PC-9 (cell line): ENCODE measurements around the gene HAAO. TPM values are rescaled to one million over a fixed set of nuclear protein-coding genes. Genes with fewer than 3 reads are reported as not detected.

Experiments used
- BruUV-seq: library from RNA; stranded (reverse); fragments of 400-500 nt; replicated peaks from 2 replicates; lab custom pipeline; 2021; lab: Mats Ljungman, UMichigan
- CTCF ChIA-PET: fragments of 300-600 bp; sonication (Branson Sonifier 250); formaldehyde crosslinking; loops from one replicate; lab custom pipeline; 2022; ENCODE audit warnings: antibody characterized with exemption; lab: Charles Lee
- POLR2A ChIA-PET: fragments of 300-600 bp; sonication (Branson Sonifier 250); formaldehyde crosslinking; loops from one replicate; lab custom pipeline; 2022; ENCODE audit warnings: antibody characterized with exemption; ENCODE audit not compliant: unreplicated experiment; lab: Charles Lee
- DNase-seq, 2 experiments: peaks; one replicate each; pipeline versions ENCODE4 v3.0.0 to v3.0.0-alpha.2; 2015 to 2022; ENCODE audit warnings: mixed read lengths in 1 of 2
- H2AFZ ChIP-seq: fragments of 200-600 bp; sonication (generic); 2 replicates; pipeline ENCODE4 v1.8.1; 2017; ENCODE audit warnings: antibody characterized with exemption
- H3F3A ChIP-seq: fragments of 200-600 bp; sonication (generic); 2 replicates; pipeline ENCODE4 v1.8.1; 2017; ENCODE audit warnings: antibody characterized with exemption, mild to moderate bottlenecking, low read depth; ENCODE audit not compliant: insufficient read depth
- H3K27ac ChIP-seq: fragments of 200-600 bp; sonication (generic); 2 replicates; pipeline ENCODE4 v1.6.1; 2016; ENCODE audit warnings: mixed run types
- H3K27me3 ChIP-seq: fragments of 200-600 bp; sonication (generic); 2 replicates; pipeline ENCODE4 v1.6.1; 2016; ENCODE audit warnings: low read depth, mixed run types; ENCODE audit not compliant: insufficient read depth
- H3K36me3 ChIP-seq: fragments of 200-600 bp; sonication (generic); 2 replicates; pipeline ENCODE4 v1.6.1; 2016; ENCODE audit warnings: low read depth, mixed run types
- H3K4me1 ChIP-seq: fragments of 200-600 bp; sonication (generic); replicated peaks from 2 replicates; pipeline ENCODE4 v1.6.1; 2016; ENCODE audit warnings: mixed run types; ENCODE audit not compliant: insufficient read depth
- H3K4me2 ChIP-seq: fragments of 200-600 bp; sonication (generic); 2 replicates; pipeline ENCODE4 v1.6.1; 2017; ENCODE audit warnings: mixed run types
- H3K4me3 ChIP-seq: fragments of 200-600 bp; sonication (generic); 2 replicates; pipeline ENCODE4 v1.6.1; 2016; ENCODE audit warnings: mixed run types
- H3K79me2 ChIP-seq: fragments of 200-600 bp; sonication (generic); 2 replicates; pipeline ENCODE4 v1.6.1; 2017; ENCODE audit warnings: low read depth, mixed run types
- H3K9me2 ChIP-seq: fragments of 200-600 bp; sonication (generic); 2 replicates; pipeline ENCODE4 v1.8.1; 2017; ENCODE audit warnings: mild to moderate bottlenecking; ENCODE audit not compliant: insufficient read depth
- H3K9me3 ChIP-seq: fragments of 200-600 bp; sonication (generic); 2 replicates; pipeline ENCODE4 v1.8.1; 2016; ENCODE audit warnings: low read depth; ENCODE audit not compliant: insufficient read depth
- H4K20me1 ChIP-seq: fragments of 200-600 bp; sonication (generic); 2 replicates; pipeline ENCODE4 v1.8.1; 2017; ENCODE audit not compliant: insufficient read depth
- EZH2 ChIP-seq: fragments of 200-600 bp; sonication (generic); IDR thresholded peaks from 2 replicates; pipeline ENCODE4 v1.8.0; 2017; ENCODE audit warnings: antibody characterized with exemption, low read depth
- intact Hi-C: fragments of 100-400 bp; cut with micrococcal nuclease; formaldehyde crosslinking; loops from one replicate; pipeline ENCODE4 v1.10.0; 2022; ENCODE audit not compliant: unreplicated experiment
- total RNA-seq: library from RNA; stranded (reverse); gene quantifications from 2 replicates; pipeline ENCODE4 v1.2.3, GENCODE V29; 2021
- TF ChIP-seq, protein P1 (sequence below): fragments of 200-600 bp; sonication (generic); conservative IDR thresholded peaks from 2 replicates; pipeline ENCODE4 v1.6.1; 2017; ENCODE audit warnings: mixed run types, antibody characterized with exemption, mild to moderate bottlenecking, moderate library complexity

The HAAO gene
- total RNA-seq, 1 experiment from 2014 or later, result not detected

DNA sequence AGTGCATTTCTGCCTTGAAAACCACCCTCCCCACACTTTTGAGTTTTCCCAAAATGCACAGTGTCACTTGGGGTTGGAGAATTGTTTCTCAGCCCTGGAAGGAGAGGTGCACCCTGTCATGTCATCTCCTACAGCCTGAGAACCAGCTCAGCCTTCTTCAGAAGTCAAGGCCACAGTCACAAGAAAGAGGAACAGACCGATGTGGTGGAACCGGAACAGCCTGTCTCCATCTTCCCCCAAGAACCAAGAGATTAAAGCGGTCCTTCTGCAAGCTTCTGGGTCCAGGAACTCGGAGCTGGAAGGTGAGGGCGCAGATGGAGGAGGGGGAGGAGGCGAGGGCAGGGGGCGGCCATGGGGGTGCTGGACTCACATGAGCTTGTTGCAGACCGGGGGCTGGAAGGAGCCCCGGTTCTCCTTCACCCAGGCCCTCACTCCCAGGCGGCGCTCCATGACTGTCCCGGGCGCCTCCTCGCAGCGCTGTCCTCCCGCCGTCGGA lies 248 bp downstream of the HAAO start:
- Histone ChIP-seq H3K79me2 (no peaks in the 10 kb centered on the region), H3K4me3 (no peak overlapping the region), H3K4me1 (no peaks in the 10 kb centered on the region), H3K9me3 (no peaks in the 10 kb centered on the region), H3K27ac (no peak overlapping the region), H3K4me2 (no peak overlapping the region), H3K27me3 (no peaks in the 10 kb centered on the region), H3K36me3 (no peaks in the 10 kb centered on the region), H3K9me2 (no peaks in the 10 kb centered on the region), H3F3A (no peaks in the 10 kb centered on the region), H4K20me1 (no peaks in the 10 kb centered on the region), H2AFZ (no peak overlapping the region)
- no TSS peak for BruUV-seq
- POLR2A ChIA-PET, result no interaction called here
- DNase-seq, result no peak
- TF ChIP-seq, protein P1, sequence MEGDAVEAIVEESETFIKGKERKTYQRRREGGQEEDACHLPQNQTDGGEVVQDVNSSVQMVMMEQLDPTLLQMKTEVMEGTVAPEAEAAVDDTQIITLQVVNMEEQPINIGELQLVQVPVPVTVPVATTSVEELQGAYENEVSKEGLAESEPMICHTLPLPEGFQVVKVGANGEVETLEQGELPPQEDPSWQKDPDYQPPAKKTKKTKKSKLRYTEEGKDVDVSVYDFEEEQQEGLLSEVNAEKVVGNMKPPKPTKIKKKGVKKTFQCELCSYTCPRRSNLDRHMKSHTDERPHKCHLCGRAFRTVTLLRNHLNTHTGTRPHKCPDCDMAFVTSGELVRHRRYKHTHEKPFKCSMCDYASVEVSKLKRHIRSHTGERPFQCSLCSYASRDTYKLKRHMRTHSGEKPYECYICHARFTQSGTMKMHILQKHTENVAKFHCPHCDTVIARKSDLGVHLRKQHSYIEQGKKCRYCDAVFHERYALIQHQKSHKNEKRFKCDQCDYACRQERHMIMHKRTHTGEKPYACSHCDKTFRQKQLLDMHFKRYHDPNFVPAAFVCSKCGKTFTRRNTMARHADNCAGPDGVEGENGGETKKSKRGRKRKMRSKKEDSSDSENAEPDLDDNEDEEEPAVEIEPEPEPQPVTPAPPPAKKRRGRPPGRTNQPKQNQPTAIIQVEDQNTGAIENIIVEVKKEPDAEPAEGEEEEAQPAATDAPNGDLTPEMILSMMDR, result no peak
- no peak for TF ChIP-seq EZH2
- CTCF ChIA-PET, result no interaction called here
- intact Hi-C loops, result no loop called here

DNA sequence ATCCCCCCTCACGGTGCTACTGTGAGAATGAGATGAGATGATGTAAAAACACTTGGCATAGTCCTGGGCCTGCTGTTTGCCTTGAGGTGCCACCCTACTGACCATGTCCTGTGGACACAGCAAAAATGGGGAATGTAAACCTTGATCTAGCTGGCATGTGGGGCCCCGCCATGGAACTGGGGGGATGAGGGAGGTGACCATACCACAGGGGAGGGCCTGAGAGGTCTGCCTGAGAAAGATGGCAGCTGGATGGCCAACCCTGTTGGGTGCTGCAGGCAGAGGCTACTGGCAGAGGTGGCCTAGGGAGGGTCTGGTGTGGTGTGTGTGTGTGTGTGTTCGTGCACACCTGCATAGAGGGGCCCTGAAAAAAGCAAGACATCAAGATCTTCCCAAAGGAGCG lies 777 bp downstream of the HAAO start:
- no peak overlapping the region for H3K27ac ChIP-seq
- no peak overlapping the region for H3K4me2 ChIP-seq
- H2AFZ ChIP-seq, result no peak overlapping the region
- ChIA-PET POLR2A (no interaction called here), CTCF (no interaction called here)
- H3K79me2 ChIP-seq, result no peaks in the 10 kb centered on the region
- H3K27me3 ChIP-seq, result no peaks in the 10 kb centered on the region
- no peak for TF ChIP-seq EZH2
- TF ChIP-seq, protein P1, result no peak
- H4K20me1 ChIP-seq, result no peaks in the 10 kb centered on the region
- BruUV-seq, result no TSS peak
- intact Hi-C loops, result no loop called here
- H3K9me2 ChIP-seq, result no peaks in the 10 kb centered on the region
- H3K9me3 ChIP-seq, result no peaks in the 10 kb centered on the region
- H3K4me3 ChIP-seq, result no peak overlapping the region
- H3K36me3 ChIP-seq, result no peaks in the 10 kb centered on the region
- DNase-seq, result no peak
- H3F3A ChIP-seq, result no peaks in the 10 kb centered on the region
- no peaks in the 10 kb centered on the region for H3K4me1 ChIP-seq

DNA sequence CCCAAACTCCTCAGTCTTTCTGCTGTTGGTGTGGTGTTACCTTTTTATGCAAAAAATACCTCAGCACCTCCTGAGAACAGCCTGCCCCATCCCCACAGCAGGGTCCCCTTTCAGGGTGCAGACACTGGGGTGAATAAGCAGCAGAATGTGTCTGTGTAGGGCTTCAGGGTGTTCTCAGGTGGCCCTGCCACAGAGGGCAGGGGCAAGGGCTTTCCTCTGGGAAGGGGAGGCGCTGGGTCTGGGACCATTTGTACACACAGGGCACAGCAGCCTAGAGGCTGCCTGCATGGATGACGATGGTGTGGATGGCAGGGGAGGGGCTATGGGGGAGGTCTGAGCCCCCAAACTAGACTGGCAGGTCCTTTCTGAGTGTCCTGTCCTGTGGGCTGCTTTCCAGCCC lies 2.6 kb downstream of the HAAO start:
- ChIA-PET POLR2A (no interaction called here), CTCF (no interaction called here)
- TF ChIP-seq, protein P1, result no peak
- no peak for TF ChIP-seq EZH2
- Histone ChIP-seq H2AFZ (no peak overlapping the region), H3K36me3 (no peaks in the 10 kb centered on the region), H3K27ac (no peak overlapping the region), H3K4me2 (no peak overlapping the region), H3K4me1 (no peaks in the 10 kb centered on the region), H3K27me3 (no peaks in the 10 kb centered on the region), H3F3A (no peaks in the 10 kb centered on the region), H4K20me1 (no peaks in the 10 kb centered on the region), H3K4me3 (no peak overlapping the region), H3K9me3 (no peaks in the 10 kb centered on the region), H3K9me2 (no peaks in the 10 kb centered on the region), H3K79me2 (no peaks in the 10 kb centered on the region)
- DNase-seq, result no peak
- no TSS peak for BruUV-seq
- intact Hi-C loops, result no loop called here
